Measurements from ENCODE around the gene CSRP2. TPM values are rescaled to one million over a fixed set of nuclear protein-coding genes. Genes with fewer than 3 reads are reported as not detected.

CSRP2 gene
- total and polyA plus RNA-seq, 2 of the 8 experiments (the other 6 are each of a cell fraction or from before 2014, with no cell fraction given), result 149 to 227 TPM

DNA sequence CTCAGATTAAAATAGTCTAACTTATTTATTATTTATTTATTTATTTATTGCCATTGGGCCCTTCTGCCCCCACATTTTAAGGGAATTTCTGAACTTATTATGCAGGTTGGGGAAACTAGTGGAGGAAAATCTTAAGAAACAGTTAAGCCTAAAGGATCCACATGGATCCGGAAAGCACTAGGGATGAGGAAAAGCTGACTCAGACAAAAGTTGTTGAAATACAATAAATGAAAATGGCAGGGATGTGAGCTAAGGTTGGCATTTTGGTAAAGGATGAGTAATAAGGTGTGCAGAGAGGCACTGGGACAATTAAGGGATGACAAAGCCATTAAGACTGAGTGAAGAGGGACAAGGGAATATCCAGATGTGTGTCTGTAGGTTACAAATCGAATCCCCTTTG is 20.7 kb upstream of the CSRP2 start:
- FAIRE-seq (no peak), DNase-seq (ENCODE audit: low read depth in 1 of 2, low spot score in 2 of 2) (no peak)
- Histone ChIP-seq H4K20me1 (replicated peaks in 1 of 2; ENCODE audit: control insufficient read depth in 1 of 2, insufficient read depth in 2 of 2, low read length in 2 of 2) (no peaks in the 10 kb centered on the region), H3K23me2 (ENCODE audit: low read depth, low read length) (no peaks in the 10 kb centered on the region), H3K4me3 (ENCODE audit: extremely low read depth in 1 of 4, insufficient read depth in 2 of 4, low read depth in 3 of 4, low read length in 4 of 4) (no peak overlapping the region), H2BK5ac (ENCODE audit: low read depth, low read length) (no peak overlapping the region), H3K4me1 (replicated peaks in 1 of 4; ENCODE audit: control insufficient read depth in 3 of 4, insufficient read depth in 4 of 4, low read length in 3 of 4) (no peaks in the 10 kb centered on the region), H4K5ac (ENCODE audit: insufficient read length, low read depth, low read length) (no peak overlapping the region), H2BK120ac (replicated peaks; ENCODE audit: low read depth, low read length) (no peak overlapping the region), H3K18ac (ENCODE audit: extremely low read depth, low read length) (no peak overlapping the region), H3K23ac (ENCODE audit: insufficient read length) (no peak overlapping the region), H4K8ac (ENCODE audit: extremely low read depth, insufficient read depth, low read length) (no peak overlapping the region), H3K9me3 (ENCODE audit: insufficient read depth in 2 of 2, low read depth in 1 of 2, low read length in 1 of 2) (peaks cover 0 to 3% of the 10 kb centered on the region in 2 experiments; a peak in 1 of 4 replicates), H2AFZ (ENCODE audit: low read length) (no peak overlapping the region), H3K27ac (ENCODE audit: low read depth, low read length) (no peak overlapping the region), H2BK12ac (ENCODE audit: low read depth, low read length) (no peak overlapping the region), H4K91ac (replicated peaks; ENCODE audit: insufficient read length, low read length) (no peak overlapping the region), H3K36me3 (ENCODE audit: control insufficient read depth in 2 of 4, insufficient read depth in 4 of 4, low read length in 3 of 4) (no peaks in the 10 kb centered on the region), H3K14ac (ENCODE audit: insufficient read length) (no peak overlapping the region), H3K9ac (replicated peaks in 1 of 4; ENCODE audit: extremely low read depth in 1 of 4, low read depth in 3 of 4, low read length in 3 of 4) (no peak overlapping the region), H3K4ac (replicated peaks; ENCODE audit: insufficient read length, low read depth, low read length) (no peak overlapping the region), H2AK5ac (ENCODE audit: low read depth, low read length) (no peak overlapping the region), H2BK15ac (ENCODE audit: low read length) (no peak overlapping the region), H3K4me2 (ENCODE audit: insufficient read depth in 1 of 2, low read depth in 2 of 2, low read length in 2 of 2) (no peak overlapping the region), H3K79me2 (ENCODE audit: control insufficient read depth in 1 of 2, insufficient read depth in 2 of 2, low read length in 2 of 2) (no peaks in the 10 kb centered on the region), H3K79me1 (ENCODE audit: low read depth, low read length) (no peaks in the 10 kb centered on the region), H2BK20ac (ENCODE audit: low read length) (no peak overlapping the region), H3K56ac (replicated peaks; ENCODE audit: insufficient read length, low read depth, low read length) (no peak overlapping the region), H3K27me3 (replicated peaks in 1 of 4; ENCODE audit: control insufficient read depth in 3 of 4, extremely low read depth in 1 of 4, insufficient read depth in 3 of 4, low read length in 3 of 4) (no peaks in the 10 kb centered on the region)
- WGBS, 2 experiments (ENCODE audit: extremely low coverage in 1 of 2, insufficient coverage in 1 of 2, insufficient read length in 1 of 2, insufficient replicate concordance in 2 of 2, low coverage in 1 of 2, low lambda C conversion rate in 2 of 2, missing lambda C conversion rate in 1 of 2), result 94% methylated on average over 2 of the region's 2 CpGs; no CpG with 5 or more reads in 1 of the 2 experiments
- ChIA-PET POLR2A (ENCODE audit: partially characterized antibody) (interaction anchor here (1.4 kb wide), 1 partner anchor 9 kb away, joined by 4 read pairs; no protein-coding TSS in a partner anchor), CTCF (ENCODE audit: partially characterized antibody) (interaction anchor here (2.4 kb wide), 1 partner anchor 28 kb away, joined by 6 read pairs; no protein-coding TSS in a partner anchor)
- TF ChIP-seq KDM4A (IDR thresholded peaks at IDR 0.05; ENCODE audit: low read depth, low read length, severe bottlenecking), result no peak
- TF ChIP-seq, protein P1, sequence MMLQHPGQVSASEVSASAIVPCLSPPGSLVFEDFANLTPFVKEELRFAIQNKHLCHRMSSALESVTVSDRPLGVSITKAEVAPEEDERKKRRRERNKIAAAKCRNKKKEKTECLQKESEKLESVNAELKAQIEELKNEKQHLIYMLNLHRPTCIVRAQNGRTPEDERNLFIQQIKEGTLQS (IDR thresholded peaks at IDR 0.05; ENCODE audit: insufficient read depth, low read depth, low read length), result no peak
- TF ChIP-seq NRF1 (IDR thresholded peaks at IDR 0.05; ENCODE audit: low read depth, low read length), result no peak
- no peak for TF ChIP-seq GABPA (IDR thresholded peaks at IDR 0.05; ENCODE audit: borderline replicate concordance, insufficient read depth, low read length)
- no peak for TF ChIP-seq POLR2A (IDR thresholded peaks at IDR 0.05; ENCODE audit: control extremely low read depth in 1 of 2, low read depth in 2 of 2, low read length in 2 of 2)
- TF ChIP-seq POLR2AphosphoS5 (IDR thresholded peaks at IDR 0.05; ENCODE audit: low read depth, low read length), result no peak
- TF ChIP-seq KDM5A (IDR thresholded peaks at IDR 0.05; ENCODE audit: low read length), result no peak
- no peak for TF ChIP-seq RAD21 (IDR thresholded peaks at IDR 0.05 in 1 of 2, conservative IDR thresholded peaks at IDR 0.05 in 1 of 2; ENCODE audit: low read depth in 2 of 2, low read length in 2 of 2)
- TF ChIP-seq NANOG (IDR thresholded peaks at IDR 0.05; ENCODE audit: insufficient read depth, low read depth, low read length, poor library complexity, severe bottlenecking), result no peak
- no peak for TF ChIP-seq SP2 (IDR thresholded peaks at IDR 0.05; ENCODE audit: low read length)
- no peak for TF ChIP-seq JUN (IDR thresholded peaks at IDR 0.05; ENCODE audit: low read depth, low read length)
- TF ChIP-seq SAP30 (IDR thresholded peaks at IDR 0.05; ENCODE audit: insufficient read depth, insufficient replicate concordance, low read length), result no peak
- no peak for TF ChIP-seq RFX5 (IDR thresholded peaks at IDR 0.05; ENCODE audit: borderline replicate concordance, low read depth, low read length)
- TF ChIP-seq TCF12 (IDR thresholded peaks at IDR 0.05; ENCODE audit: low read depth, low read length), result no peak

Measured in H1 (cell line).